Hepatocyte (in vitro differentiated cells): ENCODE data around the gene MLIP.

Experiments used
- EZH2 ChIP-seq: fragments of 200-600 bp; sonication (generic); IDR thresholded peaks from 2 replicates; pipeline ENCODE4 v1.6.1; 2016; ENCODE audit warnings: antibody characterized with exemption, mild to moderate bottlenecking, borderline replicate concordance
- EZH2phosphoT487 ChIP-seq: fragments of 200-600 bp; sonication (generic); IDR thresholded peaks from one replicate; pipeline ENCODE4 v1.6.1; 2018; ENCODE audit warnings: antibody characterized with exemption, mild to moderate bottlenecking, low read depth, moderate library complexity; ENCODE audit not compliant: unreplicated experiment, severe bottlenecking
- TF ChIP-seq, protein P1 (sequence below): fragments of 200-600 bp; sonication (generic); IDR thresholded peaks from 2 replicates; pipeline ENCODE4 v1.5.1; 2016; ENCODE audit warnings: antibody characterized with exemption, mild to moderate bottlenecking; ENCODE audit not compliant: poor library complexity

DNA sequence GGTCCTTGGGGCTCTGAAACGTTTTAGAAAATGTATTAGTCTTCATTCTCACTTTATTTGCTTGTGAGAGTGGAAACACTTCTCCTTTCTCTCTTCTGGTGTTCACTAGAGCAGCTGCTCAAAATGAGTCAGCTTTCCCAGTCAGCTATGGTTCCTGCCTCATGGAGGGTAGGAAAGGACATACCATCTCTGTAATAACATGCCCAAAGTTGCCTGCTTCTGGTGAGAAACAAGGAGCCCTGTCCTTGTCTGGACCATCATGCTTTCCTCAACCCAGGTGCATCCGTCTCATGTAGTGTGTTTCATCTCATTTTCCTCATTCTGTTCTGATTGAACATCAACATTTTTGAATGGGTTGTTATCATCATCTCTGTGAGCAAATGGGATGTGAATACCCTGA, 179.9 kb downstream of the MLIP start:
- TF ChIP-seq, protein P1, sequence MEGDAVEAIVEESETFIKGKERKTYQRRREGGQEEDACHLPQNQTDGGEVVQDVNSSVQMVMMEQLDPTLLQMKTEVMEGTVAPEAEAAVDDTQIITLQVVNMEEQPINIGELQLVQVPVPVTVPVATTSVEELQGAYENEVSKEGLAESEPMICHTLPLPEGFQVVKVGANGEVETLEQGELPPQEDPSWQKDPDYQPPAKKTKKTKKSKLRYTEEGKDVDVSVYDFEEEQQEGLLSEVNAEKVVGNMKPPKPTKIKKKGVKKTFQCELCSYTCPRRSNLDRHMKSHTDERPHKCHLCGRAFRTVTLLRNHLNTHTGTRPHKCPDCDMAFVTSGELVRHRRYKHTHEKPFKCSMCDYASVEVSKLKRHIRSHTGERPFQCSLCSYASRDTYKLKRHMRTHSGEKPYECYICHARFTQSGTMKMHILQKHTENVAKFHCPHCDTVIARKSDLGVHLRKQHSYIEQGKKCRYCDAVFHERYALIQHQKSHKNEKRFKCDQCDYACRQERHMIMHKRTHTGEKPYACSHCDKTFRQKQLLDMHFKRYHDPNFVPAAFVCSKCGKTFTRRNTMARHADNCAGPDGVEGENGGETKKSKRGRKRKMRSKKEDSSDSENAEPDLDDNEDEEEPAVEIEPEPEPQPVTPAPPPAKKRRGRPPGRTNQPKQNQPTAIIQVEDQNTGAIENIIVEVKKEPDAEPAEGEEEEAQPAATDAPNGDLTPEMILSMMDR: no peak
- TF ChIP-seq EZH2 (no peak), EZH2phosphoT487 (no peak)
